ENCODE data around the gene ZNF222. TPM values are rescaled to one million over a fixed set of nuclear protein-coding genes. Genes with fewer than 3 reads are reported as not detected.

ZNF222 gene
- 1 to 10 TPM in 1 of 2 experiments, under 1 TPM in 1; 0.74 to 1.1 TPM for total RNA-seq

DNA sequence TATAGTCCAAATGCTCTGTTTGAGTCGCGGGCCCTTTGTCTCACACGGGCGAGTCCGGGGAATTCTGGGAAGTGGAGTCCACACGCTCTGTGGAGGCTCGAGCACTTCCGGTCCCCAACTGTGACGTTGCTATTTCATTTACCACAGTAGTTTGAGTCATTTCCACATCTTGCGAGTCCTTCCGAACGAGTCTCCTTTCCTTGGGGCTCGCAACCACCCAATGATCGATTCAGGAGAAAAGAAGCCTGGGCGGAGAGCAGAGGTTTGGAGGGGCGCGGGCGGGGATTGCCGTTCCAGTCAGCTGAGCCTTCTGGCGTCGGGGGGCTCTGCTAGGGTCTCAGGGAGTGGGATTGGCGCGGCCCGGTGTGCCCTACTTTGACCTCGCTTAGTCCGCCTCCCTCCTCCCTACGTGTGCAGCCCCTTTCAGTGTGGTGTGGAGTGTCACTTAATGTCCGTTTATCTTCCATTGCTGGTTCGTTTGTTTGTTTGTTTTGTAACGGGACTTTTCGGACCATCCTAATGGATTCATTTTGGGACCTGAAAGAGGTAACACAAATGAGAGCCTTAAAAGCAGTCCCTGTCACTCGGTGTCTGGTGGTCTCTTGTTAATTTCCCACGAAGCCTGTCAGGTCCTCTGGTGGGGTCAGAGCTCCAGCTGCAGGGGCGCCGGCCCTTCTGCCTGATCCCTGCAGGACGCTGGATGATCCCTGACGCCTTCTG, at the start of gene ZNF222:
TSS of gene ZNF222 (plus strand) at position 163 of the 720 bp plus-strand sequence. CDS start at position 221, 58 bp downstream.
- CTCF ChIA-PET: interaction anchor here (0.9 kb wide), 1 partner anchor 22 kb away, joined by 5 read pairs; no protein-coding TSS in a partner anchor
- peaks cover 15% of the 10 kb centered on the region for H3K4me1 Mint-ChIP-seq (ENCODE audit: low read depth)
- peak; percentile 92 for DNase-seq
- H3K27ac Mint-ChIP-seq: peak within 1 kb of the TSS; percentile 77
- peaks cover 41% of the 10 kb centered on the region for H3K36me3 Mint-ChIP-seq (ENCODE audit: low read depth)
- H3K4me3 Mint-ChIP-seq: peak within 1 kb of the TSS; percentile 87
- no peaks in the 10 kb centered on the region for H3K27me3 Mint-ChIP-seq (ENCODE audit: low read depth)
- intact Hi-C loops (cut with micrococcal nuclease): loop anchor here (1.0 to 2.0 kb wide), 3 partner anchors 23 to 41 kb away; partner anchors contain the start of genes ZNF155 and ZNF230
- peaks cover 24% of the 10 kb centered on the region for H3K9me3 Mint-ChIP-seq

GRCh38 chr19:43976732-43977131, 48.4 kb upstream of the ZNF222 start:
- Mint-ChIP-seq H3K36me3 (ENCODE audit: low read depth) (peaks cover 7% of the 10 kb centered on the region), H3K4me1 (ENCODE audit: low read depth) (no peaks in the 10 kb centered on the region), H3K27me3 (ENCODE audit: low read depth) (no peaks in the 10 kb centered on the region), H3K27ac (no peak overlapping the region), H3K9me3 (peaks cover 30% of the 10 kb centered on the region), H3K4me3 (no peak overlapping the region)
- CTCF ChIA-PET: no interaction called here
- DNase-seq: no peak
- intact Hi-C loops (cut with micrococcal nuclease): no loop called here

GRCh38 chr19:43983544-43983911, 41.7 kb upstream of the ZNF222 start:
- Mint-ChIP-seq H3K4me1 (ENCODE audit: low read depth) (peaks cover 8% of the 10 kb centered on the region), H3K27me3 (ENCODE audit: low read depth) (no peaks in the 10 kb centered on the region), H3K27ac (no peak overlapping the region), H3K36me3 (ENCODE audit: low read depth) (peaks cover 11% of the 10 kb centered on the region), H3K4me3 (peak overlapping the region; percentile 58), H3K9me3 (no peaks in the 10 kb centered on the region)
- DNase-seq: no peak
- CTCF ChIA-PET: no interaction called here
- intact Hi-C loops (cut with micrococcal nuclease): no loop called here

DNA sequence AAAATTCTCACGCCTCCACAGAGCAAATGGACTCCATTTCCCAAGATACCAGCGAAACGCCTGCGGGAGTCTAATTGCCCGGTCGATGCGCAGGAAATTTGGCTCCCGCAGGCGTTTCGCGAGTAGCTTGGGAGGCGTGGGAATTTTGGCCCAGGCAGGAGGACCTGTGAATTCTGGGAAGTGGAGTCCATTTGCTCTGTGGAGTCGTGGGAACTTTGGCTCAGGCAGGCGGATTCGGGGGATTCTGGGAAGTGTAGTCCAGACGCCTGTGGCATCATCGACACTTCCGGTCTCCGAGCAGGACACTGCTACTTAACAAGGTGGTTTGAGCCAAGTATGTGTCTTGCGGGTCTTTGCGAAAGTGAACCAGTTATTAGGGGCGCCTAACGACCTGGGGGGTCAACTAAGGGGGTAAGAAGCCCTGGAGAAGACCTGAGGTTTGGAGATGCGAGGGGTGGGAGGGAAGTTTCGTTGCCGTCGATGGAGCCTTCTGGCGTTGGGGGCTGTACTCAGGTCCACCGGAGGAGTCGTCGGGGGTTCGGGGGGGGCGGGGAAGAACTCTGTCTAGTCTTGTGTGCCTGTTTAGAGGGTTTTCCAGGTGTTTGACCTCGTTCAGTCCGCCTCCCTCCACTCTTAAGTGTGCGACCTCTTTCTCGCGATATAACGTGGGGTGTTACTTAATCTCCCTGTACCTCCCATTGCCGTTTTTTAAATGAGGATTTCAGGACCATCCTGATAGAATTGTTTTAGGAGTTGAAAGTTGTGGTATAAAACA, 41.1 kb upstream of the ZNF222 start, which contains the start of gene ZNF155:
TSS of gene ZNF155 (plus strand) at position 277 of the 775 bp plus-strand sequence. CDS start 4,356 bp downstream, outside the sequence.
- Mint-ChIP-seq H3K36me3 (ENCODE audit: low read depth) (peaks cover 17% of the 10 kb centered on the region), H3K27me3 (ENCODE audit: low read depth) (no peaks in the 10 kb centered on the region), H3K9me3 (no peaks in the 10 kb centered on the region), H3K4me3 (peak within 1 kb of the TSS; percentile 98), H3K27ac (peak within 1 kb of the TSS; percentile 91), H3K4me1 (ENCODE audit: low read depth) (peaks cover 8% of the 10 kb centered on the region)
- intact Hi-C loops (cut with micrococcal nuclease): loop anchor here (1.0 kb wide), 4 partner anchors 18 to 111 kb away; partner anchors contain the start of genes ZNF222, ZNF230 and ZNF45
- peak; percentile 83 for DNase-seq
- CTCF ChIA-PET: interaction anchor here (0.6 kb wide), 1 partner anchor 19 kb away, joined by 3 read pairs; the partner anchor contains the start of gene ZNF230

DNA sequence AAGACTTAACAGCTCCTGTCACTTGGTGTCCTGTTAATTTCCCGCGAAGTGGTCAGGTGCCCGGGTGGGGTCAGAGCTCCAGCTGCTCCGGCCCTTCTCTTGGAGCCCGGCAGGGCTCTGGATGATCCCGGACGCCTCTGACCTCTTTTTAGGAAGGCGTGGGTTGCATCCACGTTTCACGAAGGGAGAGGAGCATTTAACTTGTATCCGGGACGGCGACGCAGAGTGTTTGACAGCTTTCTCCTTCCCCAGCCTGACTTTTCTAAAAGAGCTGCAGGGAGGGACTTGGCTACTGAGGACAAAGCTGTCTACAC, 40.5 kb upstream of the ZNF222 start:
- no peaks in the 10 kb centered on the region for H3K27me3 Mint-ChIP-seq (ENCODE audit: low read depth)
- H3K9me3 Mint-ChIP-seq: peaks cover 2% of the 10 kb centered on the region
- H3K4me1 Mint-ChIP-seq (ENCODE audit: low read depth): peaks cover 8% of the 10 kb centered on the region
- H3K27ac Mint-ChIP-seq: peak overlapping the region; percentile 91
- no peak for DNase-seq
- peaks cover 22% of the 10 kb centered on the region for H3K36me3 Mint-ChIP-seq (ENCODE audit: low read depth)
- intact Hi-C loops (cut with micrococcal nuclease): loop anchor here (1.0 kb wide), 4 partner anchors 18 to 111 kb away; partner anchors contain the start of genes ZNF222, ZNF230 and ZNF45
- peak overlapping the region; percentile 98 for H3K4me3 Mint-ChIP-seq
- CTCF ChIA-PET: no interaction called here

GRCh38 chr19:43997631-43998290, 27.4 kb upstream of the ZNF222 start:
- no peak overlapping the region for H3K4me3 Mint-ChIP-seq

GRCh38 chr19:44002212-44002565, 23.0 kb upstream of the ZNF222 start:
- intact Hi-C loops (cut with micrococcal nuclease): loop anchor here (1.0 to 10.0 kb wide), 8 partner anchors 18 to 305 kb away; partner anchors contain the start of genes ZNF155, ZNF222, ZNF224 and ZNF225
- Mint-ChIP-seq H3K27me3 (ENCODE audit: low read depth) (no peaks in the 10 kb centered on the region), H3K4me1 (ENCODE audit: low read depth) (peaks cover 13% of the 10 kb centered on the region), H3K4me3 (peak overlapping the region; percentile 99), H3K9me3 (peaks cover 35% of the 10 kb centered on the region), H3K36me3 (ENCODE audit: low read depth) (peaks cover 33% of the 10 kb centered on the region), H3K27ac (peak overlapping the region; percentile 92)
- CTCF ChIA-PET: no interaction called here
- no peak for DNase-seq

More at GRCh38 chr19:43997631-43998290, 27.4 kb upstream of the ZNF222 start:
- Mint-ChIP-seq H3K27me3 (ENCODE audit: low read depth) (no peaks in the 10 kb centered on the region), H3K36me3 (ENCODE audit: low read depth) (peaks cover 55% of the 10 kb centered on the region), H3K4me1 (ENCODE audit: low read depth) (peaks cover 9% of the 10 kb centered on the region), H3K9me3 (peaks cover 33% of the 10 kb centered on the region), H3K27ac (no peak overlapping the region)
- no peak for DNase-seq
- CTCF ChIA-PET: no interaction called here
- intact Hi-C loops (cut with micrococcal nuclease): no loop called here

- CTCF ChIA-PET: interaction anchor here (0.8 to 1.3 kb wide), 2 partner anchors 19 to 22 kb away, joined by 3 to 5 read pairs; partner anchors contain the start of genes ZNF155 and ZNF222
- peaks cover 34% of the 10 kb centered on the region for H3K9me3 Mint-ChIP-seq
- intact Hi-C loops (cut with micrococcal nuclease): loop anchor here (1.0 to 10.0 kb wide), 9 partner anchors 19 to 304 kb away; partner anchors contain the start of genes ZNF155, ZNF222, ZNF224 and ZNF225
Measured at GRCh38 chr19:44002566-44003460, 22.4 kb upstream of the ZNF222 start, which contains the start of gene ZNF230. Gene ZNF230 (plus strand): TSS chr19:44002957. CDS start chr19:44007079, 4,122 bp downstream.

GRCh38 chr19:44003461-44004009, 21.6 kb upstream of the ZNF222 start:
- CTCF ChIA-PET: interaction anchor here (0.7 to 1.3 kb wide), 2 partner anchors 21 to 39 kb away, joined by 3 to 5 read pairs; partner anchors contain the start of gene ZNF222
- H3K4me1 Mint-ChIP-seq (ENCODE audit: low read depth): peaks cover 13% of the 10 kb centered on the region
- H3K27ac Mint-ChIP-seq: peak overlapping the region; percentile 92
- H3K36me3 Mint-ChIP-seq (ENCODE audit: low read depth): peaks cover 36% of the 10 kb centered on the region
- peaks cover 33% of the 10 kb centered on the region for H3K9me3 Mint-ChIP-seq
- H3K27me3 Mint-ChIP-seq (ENCODE audit: low read depth): no peaks in the 10 kb centered on the region
- DNase-seq: no peak
- peak overlapping the region; percentile 99 for H3K4me3 Mint-ChIP-seq
- intact Hi-C loops (cut with micrococcal nuclease): loop anchor here (1.0 to 10.0 kb wide), 4 partner anchors 69 to 304 kb away; partner anchors contain the start of genes ZNF226, ZNF235, ZNF284 and ZNF45

More at GRCh38 chr19:44002566-44003460, 22.4 kb upstream of the ZNF222 start, which contains the start of gene ZNF230:
- Mint-ChIP-seq H3K27me3 (ENCODE audit: low read depth) (no peaks in the 10 kb centered on the region), H3K27ac (peak within 1 kb of the TSS; percentile 92), H3K36me3 (ENCODE audit: low read depth) (peaks cover 33% of the 10 kb centered on the region), H3K4me1 (ENCODE audit: low read depth) (peaks cover 13% of the 10 kb centered on the region), H3K4me3 (peak within 1 kb of the TSS; percentile 99)
- peak; percentile 92 for DNase-seq

GRCh38 chr19:44005973-44006372, 19.2 kb upstream of the ZNF222 start:
- Mint-ChIP-seq H3K36me3 (ENCODE audit: low read depth) (peaks cover 58% of the 10 kb centered on the region), H3K27me3 (ENCODE audit: low read depth) (no peaks in the 10 kb centered on the region), H3K4me1 (ENCODE audit: low read depth) (peaks cover 13% of the 10 kb centered on the region), H3K4me3 (no peak overlapping the region), H3K27ac (no peak overlapping the region), H3K9me3 (peaks cover 46% of the 10 kb centered on the region)
- CTCF ChIA-PET: no interaction called here
- DNase-seq: no peak
- intact Hi-C loops (cut with micrococcal nuclease): loop anchor here (10.0 kb wide), 1 partner anchor 159 kb away; the partner anchor contains the start of gene ZNF226

Measured in activated naive CD4-positive, alpha-beta T cell treated with anti-CD3 and anti-CD28 coated beads for 36 hours (primary cell).